ENCODE measurements around the gene RAB11FIP4. TPM values are rescaled to one million over a fixed set of nuclear protein-coding genes. Genes with fewer than 3 reads are reported as not detected.

Gene RAB11FIP4
- total and polyA plus RNA-seq, 9 donors, result 1.8 to 16.5 (median 6.4) TPM

DNA sequence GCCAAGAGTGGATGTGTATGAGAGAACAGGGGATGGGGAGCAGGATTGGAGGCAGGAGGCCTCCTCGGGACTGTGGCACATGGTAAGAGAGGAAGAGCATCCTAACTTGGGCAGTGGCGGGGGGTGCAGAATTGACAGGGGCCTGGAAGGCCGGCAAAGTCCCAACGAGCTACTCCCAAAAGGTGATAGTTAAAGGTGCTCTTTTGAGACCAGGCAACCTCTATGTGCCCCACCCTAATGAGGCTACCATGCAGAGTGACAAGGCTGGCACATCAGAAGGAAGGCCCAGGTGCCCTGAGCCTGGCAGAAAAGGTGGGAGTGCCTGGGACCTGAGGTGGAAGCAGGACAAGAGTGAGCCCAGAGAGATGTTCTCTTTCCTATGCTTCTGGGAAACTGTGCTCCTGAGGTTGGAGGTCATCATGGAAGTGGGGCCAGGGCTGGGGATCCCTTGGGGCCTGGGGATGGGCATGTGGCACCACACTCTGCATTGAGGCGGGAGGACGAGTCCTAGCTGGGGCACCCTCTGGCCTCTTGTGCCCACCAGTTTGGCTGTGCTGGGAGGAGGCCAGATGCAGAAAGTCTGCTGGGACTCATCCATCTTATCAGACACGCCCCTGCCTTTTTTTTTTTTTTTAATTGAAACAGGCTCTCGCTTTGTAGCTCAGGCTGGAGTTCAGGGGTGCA, 5.9 kb downstream of the RAB11FIP4 start:
- TF ChIP-seq POLR2A (IDR thresholded peaks at IDR 0.05) (no peak), EP300 (IDR thresholded peaks at IDR 0.05) (no peak)
- TF ChIP-seq, protein P1, sequence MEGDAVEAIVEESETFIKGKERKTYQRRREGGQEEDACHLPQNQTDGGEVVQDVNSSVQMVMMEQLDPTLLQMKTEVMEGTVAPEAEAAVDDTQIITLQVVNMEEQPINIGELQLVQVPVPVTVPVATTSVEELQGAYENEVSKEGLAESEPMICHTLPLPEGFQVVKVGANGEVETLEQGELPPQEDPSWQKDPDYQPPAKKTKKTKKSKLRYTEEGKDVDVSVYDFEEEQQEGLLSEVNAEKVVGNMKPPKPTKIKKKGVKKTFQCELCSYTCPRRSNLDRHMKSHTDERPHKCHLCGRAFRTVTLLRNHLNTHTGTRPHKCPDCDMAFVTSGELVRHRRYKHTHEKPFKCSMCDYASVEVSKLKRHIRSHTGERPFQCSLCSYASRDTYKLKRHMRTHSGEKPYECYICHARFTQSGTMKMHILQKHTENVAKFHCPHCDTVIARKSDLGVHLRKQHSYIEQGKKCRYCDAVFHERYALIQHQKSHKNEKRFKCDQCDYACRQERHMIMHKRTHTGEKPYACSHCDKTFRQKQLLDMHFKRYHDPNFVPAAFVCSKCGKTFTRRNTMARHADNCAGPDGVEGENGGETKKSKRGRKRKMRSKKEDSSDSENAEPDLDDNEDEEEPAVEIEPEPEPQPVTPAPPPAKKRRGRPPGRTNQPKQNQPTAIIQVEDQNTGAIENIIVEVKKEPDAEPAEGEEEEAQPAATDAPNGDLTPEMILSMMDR (IDR thresholded peaks at IDR 0.05), result no peak

DNA sequence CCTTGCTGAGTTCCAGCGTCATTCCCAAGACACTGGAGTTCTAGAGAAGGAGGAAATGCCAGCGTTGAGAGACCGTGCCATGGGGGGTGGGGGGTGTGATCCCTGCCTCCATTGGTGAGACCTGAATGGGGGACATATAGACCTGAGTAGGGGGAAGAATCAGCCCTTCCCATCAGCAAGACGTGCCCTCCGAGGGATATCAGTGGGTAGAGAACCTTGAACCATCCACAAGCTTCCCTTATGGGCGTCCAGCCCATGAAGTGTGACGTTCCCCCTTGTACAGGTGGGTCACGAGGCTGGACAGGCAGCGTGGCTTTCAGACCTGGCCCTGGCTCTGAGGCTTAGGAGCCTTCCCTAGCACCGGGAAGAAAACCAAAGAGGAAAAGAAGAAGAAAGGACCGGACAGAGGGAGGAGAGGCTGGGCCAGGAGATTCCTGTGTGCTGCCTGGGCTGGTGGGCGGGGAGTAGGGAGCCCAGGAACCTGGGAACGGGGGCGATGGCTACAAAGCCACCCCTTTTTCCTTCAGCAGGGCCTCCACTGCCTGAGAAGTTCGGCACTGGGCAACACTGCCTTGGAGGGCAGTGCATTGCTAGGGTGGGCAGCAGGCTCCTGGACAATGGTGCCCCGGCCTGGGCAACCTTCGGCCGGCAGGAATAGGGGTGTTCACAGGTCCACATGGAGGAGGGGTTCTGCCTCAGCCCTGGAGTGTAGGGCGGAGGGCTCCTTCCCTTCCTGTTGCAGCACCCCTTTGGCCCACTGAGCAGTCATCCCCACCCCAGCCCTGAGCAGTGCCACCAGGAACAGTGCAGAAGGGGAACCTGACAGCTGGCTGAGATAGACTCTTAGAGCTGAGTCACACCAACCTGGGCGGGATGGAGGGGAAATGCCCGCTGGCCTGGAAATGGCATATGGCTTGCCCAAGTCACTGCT, 7.2 kb downstream of the RAB11FIP4 start:
- 76 to 86% (median 79%) methylated on average over 20 to 21 of the region's 21 CpGs for WGBS, 3 donors
- TF ChIP-seq POLR2A (IDR thresholded peaks at IDR 0.05), result no peak
- no peak for TF ChIP-seq EP300 (IDR thresholded peaks at IDR 0.05)
- TF ChIP-seq, protein P1 (IDR thresholded peaks at IDR 0.05), result no peak
- no peaks in the 10 kb centered on the region for H3K27me3 ChIP-seq
- no peaks in the 10 kb centered on the region for H3K36me3 ChIP-seq
- no peaks in the 10 kb centered on the region for H3K4me1 ChIP-seq (ENCODE audit: insufficient read depth)
- no peak for DNase-seq
- H3K4me3 ChIP-seq, result no peak overlapping the region
- H3K9me3 ChIP-seq, result no peaks in the 10 kb centered on the region
- H3K27ac ChIP-seq, result no peak overlapping the region
- intact Hi-C loops (cut with DNase I), result no loop called here

More for the DNA sequence above, 5.9 kb downstream of the RAB11FIP4 start:
- WGBS, 3 donors, result 69 to 74% (median 71%) methylated on average over 8 of the region's 8 CpGs
- Histone ChIP-seq H3K27me3 (no peaks in the 10 kb centered on the region), H3K4me1 (ENCODE audit: insufficient read depth) (no peaks in the 10 kb centered on the region), H3K9me3 (no peaks in the 10 kb centered on the region), H3K4me3 (no peak overlapping the region), H3K36me3 (no peaks in the 10 kb centered on the region), H3K27ac (no peak overlapping the region)
- intact Hi-C loops (cut with DNase I), result no loop called here
- no peak for DNase-seq

DNA sequence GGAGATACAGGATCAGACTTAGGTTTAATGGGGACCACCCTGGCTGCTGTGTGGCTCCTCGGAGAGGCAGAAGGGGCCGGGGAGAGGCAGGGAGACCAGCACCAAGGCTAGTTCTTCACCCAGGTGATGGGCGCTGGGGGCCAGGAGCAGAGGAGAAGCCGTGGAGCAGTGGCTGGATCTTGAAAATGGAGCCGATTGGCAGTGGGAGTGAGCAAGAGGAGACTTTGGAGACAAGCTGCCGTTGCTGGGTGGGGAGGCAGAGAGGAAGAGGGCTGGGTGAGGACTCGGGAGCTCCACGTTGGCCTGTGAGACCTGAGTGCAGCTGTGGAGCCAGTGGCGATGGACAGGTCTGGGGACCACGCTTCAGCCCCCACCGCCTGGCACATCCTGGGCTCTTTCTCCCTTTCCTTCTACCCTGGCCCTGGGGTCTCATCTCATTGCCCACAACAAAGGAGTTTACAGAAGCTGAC, 9.0 kb downstream of the RAB11FIP4 start:
- Histone ChIP-seq H3K9me3 (no peaks in the 10 kb centered on the region), H3K27ac (no peak overlapping the region), H3K36me3 (no peaks in the 10 kb centered on the region), H3K4me3 (no peak overlapping the region), H3K4me1 (ENCODE audit: insufficient read depth) (no peaks in the 10 kb centered on the region), H3K27me3 (no peaks in the 10 kb centered on the region)
- intact Hi-C loops (cut with DNase I), result no loop called here
- DNase-seq, result no peak
- WGBS, 3 donors, result 51 to 56% (median 51%) methylated on average over 11 of the region's 11 CpGs
- TF ChIP-seq, protein P1 (IDR thresholded peaks at IDR 0.05), result no peak
- TF ChIP-seq POLR2A (IDR thresholded peaks at IDR 0.05) (no peak), EP300 (IDR thresholded peaks at IDR 0.05) (no peak)

DNA sequence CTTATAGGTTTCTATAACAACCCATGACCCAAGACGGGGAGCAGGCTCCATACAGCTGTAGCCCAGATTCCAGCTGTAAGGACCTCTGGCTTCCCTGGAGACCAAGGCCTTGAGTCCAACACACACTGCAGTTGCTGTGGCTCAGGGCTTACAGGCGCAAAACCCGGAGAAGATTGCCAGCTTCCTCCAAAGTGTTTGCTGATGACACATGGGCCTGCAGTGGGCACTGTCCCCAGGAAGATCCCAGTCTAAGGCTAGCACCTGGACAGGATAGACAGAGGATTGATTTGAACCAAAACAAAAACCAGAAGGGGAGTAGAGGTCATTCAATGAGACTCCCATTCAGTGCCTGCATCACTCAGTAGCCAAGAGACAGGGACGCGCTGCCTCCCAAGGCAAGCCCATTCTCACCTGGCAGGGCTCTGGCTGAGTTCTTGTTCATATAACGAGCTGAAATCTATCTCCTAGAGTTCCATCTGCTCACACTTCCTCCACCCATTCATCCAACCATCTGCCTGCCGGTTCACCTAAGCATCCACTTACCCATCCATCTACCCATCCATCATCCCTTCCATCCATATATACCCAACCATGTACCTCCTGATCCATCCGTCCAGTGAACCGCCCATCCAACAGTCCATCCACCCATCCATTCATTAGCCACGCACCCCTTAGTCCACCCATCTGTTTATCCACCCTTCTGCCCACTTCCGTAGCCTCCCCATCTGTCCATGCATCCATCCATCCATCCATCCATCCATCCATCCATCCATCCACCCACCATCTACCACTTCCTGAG, 10.2 kb downstream of the RAB11FIP4 start:
- Histone ChIP-seq H3K4me1 (ENCODE audit: insufficient read depth) (no peaks in the 10 kb centered on the region), H3K4me3 (no peak overlapping the region), H3K9me3 (no peaks in the 10 kb centered on the region), H3K36me3 (no peaks in the 10 kb centered on the region), H3K27me3 (no peaks in the 10 kb centered on the region), H3K27ac (no peak overlapping the region)
- intact Hi-C loops (cut with DNase I), result no loop called here
- DNase-seq, result no peak
- 84 to 90% (median 87%) methylated on average over 11 of the region's 11 CpGs for WGBS, 3 donors
- no peak for TF ChIP-seq POLR2A (IDR thresholded peaks at IDR 0.05)
- TF ChIP-seq, protein P1 (IDR thresholded peaks at IDR 0.05), result no peak
- TF ChIP-seq EP300 (IDR thresholded peaks at IDR 0.05), result no peak
